Esophagus (tissue), 2 donors: ENCODE data around the gene CDC42EP5. TPM values are rescaled to one million over a fixed set of nuclear protein-coding genes. Genes with fewer than 3 reads are reported as not detected.
"Not testable (repeated sequence)": the region's sequence is repeated elsewhere in the genome, so short reads cannot be mapped to it uniquely, and the experiment has no call there.

Experiments
- H3K27ac ChIP-seq, 2 donors: one replicate each; pipeline ENCODE4 v1.5.1; 2013; ENCODE audit warnings: low read depth in 2 of 2, mild to moderate bottlenecking in 2 of 2, inconsistent platforms in 1 of 2, low read length in 1 of 2, moderate library complexity in 1 of 2
- H3K27me3 ChIP-seq, 2 donors: one replicate each; pipeline ENCODE4 v1.6.1; 2013; ENCODE audit warnings: low read length in 2 of 2, control low read depth in 1 of 2, mild to moderate bottlenecking in 1 of 2; ENCODE audit not compliant: insufficient read depth in 2 of 2, control insufficient read depth in 1 of 2
- H3K36me3 ChIP-seq, 2 donors: one replicate each; pipeline ENCODE4 v1.6.1; 2013; ENCODE audit warnings: low read length in 1 of 2; ENCODE audit not compliant: control insufficient read depth in 2 of 2, insufficient read depth in 2 of 2
- H3K4me1 ChIP-seq, 2 donors: one replicate each; pipeline ENCODE4 v1.6.1; 2013; ENCODE audit warnings: low read length in 1 of 2; ENCODE audit not compliant: control insufficient read depth in 2 of 2, insufficient read depth in 2 of 2
- H3K4me3 ChIP-seq, 2 donors: one replicate each; pipeline ENCODE4 v1.5.1; 2013; ENCODE audit warnings: low read length in 2 of 2, mild to moderate bottlenecking in 2 of 2, low read depth in 1 of 2, moderate library complexity in 1 of 2
- H3K9me3 ChIP-seq, 2 donors: one replicate each; pipeline ENCODE4 v1.6.1; 2013; ENCODE audit warnings: mild to moderate bottlenecking in 2 of 2, low read depth in 1 of 2, low read length in 1 of 2, moderate library complexity in 1 of 2; ENCODE audit not compliant: control insufficient read depth in 2 of 2, insufficient read depth in 1 of 2
- WGBS, 2 donors: extraction: QIAGEN DNeasy Blood & Tissue Kit; methylation state at CpG; one replicate each; pipeline ENCODE4 v1.1.7; 2013; 5-methylcytosine and 5-hydroxymethylcytosine counted together
- polyA plus RNA-seq, 2 donors: library from polyadenylated mRNA; stranded (reverse); fragments of 200-250 nt; gene quantifications; one replicate each; pipeline ENCODE4 v1.2.3, GENCODE V29; 2013
- donor health status: healthy with polysubstance abuse.
- donor health status: Bipolar disorder and iron deficiency.

CDC42EP5 gene
- polyA plus RNA-seq, 2 donors, result 7.0 to 13.1 TPM

DNA sequence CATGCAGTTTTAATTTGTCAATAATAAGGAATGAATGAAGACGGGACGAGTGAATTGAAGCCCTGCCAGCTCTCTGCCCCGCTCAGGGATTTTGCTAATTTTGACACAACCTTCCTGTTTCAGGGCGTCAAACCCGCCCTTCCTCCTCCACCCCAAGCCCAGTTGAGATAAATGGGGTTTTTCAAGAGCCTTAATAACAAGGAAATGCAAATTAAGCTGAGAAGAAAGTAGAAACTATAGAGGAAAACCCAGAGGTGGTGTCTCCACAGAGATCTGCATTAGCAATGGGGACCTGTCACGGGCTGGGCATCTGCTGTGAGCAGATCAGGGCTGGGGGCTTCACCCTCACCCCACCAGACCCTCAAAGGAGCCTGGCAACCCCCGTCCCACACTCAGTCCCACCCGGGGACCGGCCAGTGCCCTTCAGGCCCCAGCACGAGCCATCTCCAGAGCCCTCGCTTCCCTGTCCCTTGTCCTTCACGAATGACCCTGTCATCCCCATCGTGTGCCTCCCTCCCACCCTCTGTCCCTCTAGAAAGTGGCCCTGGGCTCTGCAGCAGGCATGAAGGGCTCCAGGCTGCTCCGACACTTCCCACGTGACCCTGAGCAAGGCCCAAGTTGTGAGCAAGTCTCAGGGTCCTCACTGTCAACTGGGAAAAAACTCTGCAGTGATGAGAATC is 34.1 kb upstream of the CDC42EP5 start:
- H3K4me1 ChIP-seq, H3K4me3 ChIP-seq, H3K27ac ChIP-seq, H3K9me3 ChIP-seq, H3K36me3 ChIP-seq, H3K27me3 ChIP-seq: not testable (repeated sequence)
- WGBS, 2 donors, result 62 to 66% methylated on average over 8 to 11 of the region's 15 CpGs

DNA sequence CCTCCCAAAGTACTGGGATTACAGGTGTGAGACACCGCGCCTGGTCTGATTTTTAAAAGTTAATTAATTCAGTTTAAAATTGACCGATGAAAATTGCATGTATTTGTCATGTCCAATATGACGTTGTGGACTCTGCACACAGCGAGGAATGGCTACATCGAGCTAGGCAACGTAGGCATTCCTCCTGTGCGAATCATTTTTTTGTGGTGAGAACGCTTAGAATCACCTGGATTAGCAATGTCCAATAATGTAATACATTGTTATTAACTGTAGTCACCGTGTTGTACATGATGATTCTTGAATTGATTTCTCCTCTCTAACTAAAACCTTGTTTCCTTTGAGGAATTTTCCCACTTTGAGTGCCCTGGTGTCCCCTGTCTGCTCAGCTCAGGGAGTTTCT is 33.0 kb upstream of the CDC42EP5 start:
- Histone ChIP-seq H3K27ac (no peak overlapping the region), H3K36me3 (no peaks in the 10 kb centered on the region), H3K9me3 (no peaks in the 10 kb centered on the region), H3K4me1 (no peaks in the 10 kb centered on the region), H3K4me3 (no peak overlapping the region), H3K27me3 (no peaks in the 10 kb centered on the region)
- WGBS, 2 donors, result 62 to 73% methylated on average over 10 of the region's 10 CpGs

DNA sequence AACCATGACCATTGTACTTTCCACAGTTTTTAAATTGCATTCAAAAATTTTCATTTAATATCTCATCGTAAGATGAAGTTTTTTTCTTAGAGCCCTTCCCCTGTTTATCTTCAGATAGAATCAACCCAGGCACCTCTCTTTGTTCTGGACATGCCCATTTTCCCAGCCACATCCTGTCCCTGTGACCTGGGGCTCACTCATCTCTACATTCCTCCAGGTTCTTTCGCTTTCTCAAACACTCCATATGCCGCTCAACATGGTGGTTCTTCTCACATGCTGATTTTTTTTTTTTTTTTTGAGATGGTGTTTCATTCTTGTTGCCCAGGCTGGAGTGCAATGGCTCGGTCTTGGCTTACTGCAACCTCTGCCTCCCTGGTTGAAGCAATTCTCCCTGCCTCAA is 32.4 kb upstream of the CDC42EP5 start:
- not testable (repeated sequence) for H3K27ac ChIP-seq, H3K9me3 ChIP-seq, H3K4me3 ChIP-seq, H3K27me3 ChIP-seq, H3K4me1 ChIP-seq, H3K36me3 ChIP-seq
- WGBS, 2 donors, result 78 to 82% methylated on average over 4 of the region's 4 CpGs

DNA sequence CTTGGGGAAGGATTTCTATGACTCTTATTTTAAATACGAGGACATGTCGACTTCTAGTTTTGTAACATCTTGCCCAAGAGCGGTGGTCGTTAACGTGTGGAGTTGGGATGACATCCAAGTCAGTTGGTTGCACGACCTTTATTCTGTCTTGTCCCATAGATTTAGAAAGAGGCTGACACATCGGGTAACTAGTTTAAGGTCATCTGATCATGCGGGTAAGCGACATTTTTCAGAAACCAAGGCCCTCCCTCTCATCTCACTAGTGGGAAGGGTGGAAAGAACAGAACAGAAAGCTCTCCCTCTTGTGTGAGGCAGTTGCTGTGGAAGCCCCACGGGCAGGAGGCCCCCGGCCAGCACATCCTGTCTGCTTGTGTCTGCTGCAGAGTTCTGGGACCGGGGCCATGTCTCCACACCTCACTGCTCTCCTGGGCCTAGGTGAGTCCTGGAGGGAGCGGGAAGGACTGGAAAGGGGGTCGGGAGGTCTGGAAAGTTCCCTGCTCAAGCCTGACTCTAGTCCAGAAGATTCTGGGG is 29.5 kb upstream of the CDC42EP5 start, which contains the start of gene LAIR2:
TSS of gene LAIR2 (plus strand) at position 314 of the 531 bp plus-strand sequence. CDS start at position 402, 88 bp downstream.
- no peaks in the 10 kb centered on the region for H3K4me1 ChIP-seq
- no peaks in the 10 kb centered on the region for H3K36me3 ChIP-seq
- 64 to 73% methylated on average over 14 of the region's 14 CpGs for WGBS, 2 donors
- no peak within 1 kb of the TSS for H3K27ac ChIP-seq
- no peaks in the 10 kb centered on the region for H3K9me3 ChIP-seq
- H3K4me3 ChIP-seq, result no peak within 1 kb of the TSS
- no peaks in the 10 kb centered on the region for H3K27me3 ChIP-seq

DNA sequence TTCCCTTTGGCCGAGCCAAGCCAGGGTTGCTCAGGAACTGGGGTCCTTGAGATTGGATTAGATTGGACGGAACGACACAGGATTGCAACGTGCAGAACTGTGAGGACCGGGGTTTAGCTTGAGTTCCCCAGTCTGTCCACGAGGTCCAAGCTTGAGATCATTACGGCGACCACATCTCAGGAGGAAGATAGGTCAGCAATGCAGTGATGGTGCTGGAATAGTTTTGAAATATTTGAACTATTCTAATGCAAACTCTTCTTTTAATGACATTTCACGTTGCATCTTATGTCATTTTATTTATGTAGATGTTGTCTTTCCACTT is 25.3 kb upstream of the CDC42EP5 start:
- H3K4me3 ChIP-seq, H3K36me3 ChIP-seq, H3K9me3 ChIP-seq, H3K27me3 ChIP-seq, H3K4me1 ChIP-seq, H3K27ac ChIP-seq: not testable (repeated sequence)
- 67 to 81% methylated on average over 8 to 9 of the region's 9 CpGs for WGBS, 2 donors

DNA sequence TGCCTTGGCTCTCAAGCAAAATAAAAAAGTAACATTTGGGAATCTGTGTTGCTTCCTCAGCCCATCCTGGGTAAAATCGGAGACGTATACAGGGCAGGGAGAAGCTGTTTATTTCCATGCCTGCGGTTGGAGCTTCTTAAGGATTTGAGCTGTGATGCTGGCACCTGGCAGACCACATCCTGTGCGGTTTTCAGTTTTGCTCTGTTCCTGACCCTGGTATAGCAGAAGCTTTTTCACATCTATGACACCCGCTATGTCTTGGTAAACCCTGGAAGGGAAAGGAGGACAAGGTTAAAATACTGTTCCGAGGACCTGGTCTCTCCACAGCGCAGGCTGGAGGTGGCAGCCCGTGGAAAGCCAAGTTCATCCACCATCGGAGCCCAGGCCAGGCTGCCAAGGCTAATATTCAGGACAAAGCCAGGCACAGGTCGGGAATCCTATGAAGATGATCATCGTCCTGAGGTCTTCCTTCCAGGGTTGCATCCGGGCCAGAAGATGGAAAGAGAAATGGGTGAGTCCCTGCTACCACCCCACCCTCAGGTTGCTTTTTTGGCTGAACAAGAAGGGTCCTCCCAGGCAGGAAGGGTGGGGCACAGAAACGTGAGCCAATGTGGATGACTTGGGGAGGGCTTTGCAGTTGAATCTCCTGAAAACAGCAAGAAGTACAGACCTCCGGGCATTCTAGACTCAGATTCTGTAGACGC is 24.8 kb upstream of the CDC42EP5 start:
- not testable (repeated sequence) for H3K36me3 ChIP-seq, H3K27ac ChIP-seq, H3K27me3 ChIP-seq, H3K4me1 ChIP-seq, H3K9me3 ChIP-seq, H3K4me3 ChIP-seq
- 70 to 80% methylated on average over 7 to 9 of the region's 15 CpGs for WGBS, 2 donors

DNA sequence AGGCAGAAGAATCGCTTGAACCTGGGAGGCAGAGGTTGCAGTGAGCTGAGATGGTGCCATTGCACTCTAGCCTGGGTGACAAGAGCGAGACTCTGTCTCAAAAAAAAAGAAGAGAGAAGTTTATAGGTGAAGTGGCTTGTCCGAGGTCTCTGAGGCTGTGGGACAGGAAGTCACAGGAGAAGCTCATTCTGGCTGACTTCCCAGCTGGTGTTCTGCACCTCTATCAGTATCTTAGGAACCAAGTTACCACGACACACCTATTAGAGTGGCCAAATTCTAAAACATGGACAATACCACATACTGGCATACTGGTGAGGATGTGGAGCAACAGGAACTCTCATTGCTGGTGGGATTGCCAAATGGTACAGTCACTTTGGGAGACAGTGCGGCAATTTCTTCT is 22.2 kb upstream of the CDC42EP5 start:
- not testable (repeated sequence) for H3K36me3 ChIP-seq, H3K27ac ChIP-seq, H3K4me3 ChIP-seq, H3K27me3 ChIP-seq, H3K4me1 ChIP-seq, H3K9me3 ChIP-seq
- WGBS, 2 donors, result 60 to 72% methylated on average over 5 of the region's 5 CpGs

DNA sequence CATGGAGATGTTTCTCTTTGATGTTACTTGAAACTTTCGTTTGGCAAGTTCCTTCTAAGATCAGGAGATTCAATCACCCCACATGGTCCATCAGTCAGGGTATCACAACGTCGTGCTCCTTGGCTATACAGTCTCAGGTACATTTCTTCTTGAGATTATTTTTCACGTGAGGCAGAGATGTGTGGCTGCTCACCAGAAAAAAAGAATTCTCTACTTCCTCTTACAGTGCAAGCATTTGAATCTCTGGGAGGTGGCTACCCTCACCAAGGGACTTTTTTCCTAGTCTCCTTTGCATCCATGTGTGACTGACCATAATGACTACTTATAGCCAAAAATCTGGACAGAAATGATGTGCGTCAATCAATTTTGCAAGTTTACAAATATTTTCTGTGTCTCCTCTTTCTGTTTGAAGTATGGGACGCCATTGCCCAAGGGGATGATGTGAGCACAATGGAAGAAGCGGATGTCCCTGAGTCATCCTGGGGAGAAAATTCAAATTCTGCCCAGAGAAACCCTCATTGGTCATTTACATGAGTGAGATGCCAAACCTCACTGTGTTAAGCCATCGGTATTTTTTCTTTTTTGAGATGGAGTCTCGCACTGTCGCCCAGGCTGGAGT is 21.0 kb upstream of the CDC42EP5 start:
- H3K4me3 ChIP-seq, result no peak overlapping the region
- 75 to 77% methylated on average over 10 of the region's 10 CpGs for WGBS, 2 donors
- H3K27ac ChIP-seq, result no peak overlapping the region
- H3K4me1 ChIP-seq, result no peaks in the 10 kb centered on the region
- H3K27me3 ChIP-seq, result no peaks in the 10 kb centered on the region
- H3K36me3 ChIP-seq, result no peaks in the 10 kb centered on the region
- H3K9me3 ChIP-seq, result no peaks in the 10 kb centered on the region

DNA sequence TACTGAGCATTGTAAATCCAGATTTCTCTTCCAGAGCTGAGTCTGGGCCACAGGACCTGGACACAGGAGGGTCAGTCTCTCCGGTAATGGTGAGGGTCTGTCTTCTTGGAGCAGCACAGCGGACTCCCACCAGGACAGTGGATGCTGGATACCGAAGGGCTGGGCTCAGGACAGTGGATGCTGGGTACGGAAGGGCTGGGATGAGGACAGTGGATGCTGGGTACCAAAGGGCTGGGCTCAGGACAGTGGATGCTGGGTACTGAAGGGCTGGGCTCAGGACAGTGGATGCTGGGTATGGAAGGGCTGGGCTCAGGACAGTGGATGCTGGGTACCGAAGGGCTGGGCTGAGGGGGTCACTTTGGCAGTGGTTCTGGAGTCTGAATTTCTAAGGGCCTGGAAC is 20.0 kb upstream of the CDC42EP5 start:
- not testable (repeated sequence) for H3K36me3 ChIP-seq, H3K9me3 ChIP-seq, H3K4me3 ChIP-seq, H3K27me3 ChIP-seq, H3K27ac ChIP-seq, H3K4me1 ChIP-seq
- 77 to 81% methylated on average over 5 of the region's 5 CpGs for WGBS, 2 donors
